SW480 (cell line): ENCODE results near the gene TLE7.

Source experiments
- DNase-seq: peaks from one replicate; pipeline ENCODE4 v3.0.0-alpha.2; 2016; ENCODE audit warnings: low spot score

TLE7 gene

GRCh38 chr16:71448274-71448866 lies 6.5 kb upstream of the TLE7 start:
- DNase-seq, result no peak

GRCh38 chr16:71443714-71444113 lies 1.9 kb upstream of the TLE7 start:
- DNase-seq, result no peak

GRCh38 chr16:71441348-71442050 lies 355 bp downstream of the TLE7 start:
- DNase-seq, result no peak

DNA sequence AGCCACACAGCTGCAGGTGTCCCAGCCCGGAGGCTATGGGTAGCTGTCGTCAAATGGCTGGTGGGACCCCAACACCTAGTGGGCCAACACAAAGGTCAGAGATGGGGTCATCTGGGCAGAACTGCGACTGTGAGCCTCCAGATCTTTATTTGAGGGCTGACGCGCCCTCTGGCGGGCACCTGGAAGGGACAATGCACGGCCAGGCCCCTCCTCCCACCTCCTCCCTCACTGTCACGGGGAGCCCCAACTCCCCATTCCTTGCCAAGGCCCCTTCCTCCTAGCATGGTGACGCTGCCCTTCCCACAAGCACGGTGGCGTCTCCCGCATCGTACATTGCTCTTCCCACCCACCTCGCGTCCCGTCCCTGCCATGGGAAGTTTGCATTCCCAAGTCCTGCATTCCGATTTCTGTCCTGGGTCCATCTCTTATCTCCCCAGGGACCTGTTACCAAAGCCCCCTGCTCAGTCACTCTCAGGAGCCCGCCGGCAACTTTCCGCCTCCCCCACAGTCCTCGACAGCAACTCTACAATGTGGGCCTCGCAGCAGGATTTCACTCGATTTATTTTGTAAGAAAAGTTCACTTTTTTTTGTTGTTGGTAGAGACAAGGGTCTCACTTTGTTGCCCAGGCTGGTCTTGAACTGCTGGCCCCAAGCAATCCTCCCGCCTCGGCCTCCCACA lies 1.0 kb downstream of the TLE7 start:
- DNase-seq, result no peak

GRCh38 chr16:71439523-71439922 lies 2.3 kb downstream of the TLE7 start:
- DNase-seq, result no peak

- no peak for DNase-seq
These were observed 5.4 kb downstream of the TLE7 start for GRCh38 chr16:71436473-71436872.

DNA sequence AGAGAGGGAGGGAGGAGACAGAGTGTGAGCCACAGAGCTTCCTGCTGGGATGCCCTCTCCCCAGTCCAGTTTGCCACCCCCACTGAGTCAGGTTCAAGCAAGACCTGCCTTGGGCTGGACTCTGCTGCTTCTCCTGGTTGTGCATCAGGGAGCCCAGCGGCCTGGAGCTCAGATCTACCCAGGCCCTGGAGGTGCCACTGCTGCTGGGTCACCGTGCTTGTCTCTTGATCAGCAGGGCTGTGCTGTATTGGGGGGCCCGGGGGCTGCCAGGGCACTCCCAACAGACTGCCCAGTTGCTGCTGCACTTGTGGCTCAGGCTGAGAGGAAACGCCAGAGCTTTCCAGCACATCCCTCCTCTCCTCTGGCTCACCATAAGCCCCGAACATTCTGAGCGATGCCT lies 8.9 kb downstream of the TLE7 start:
- DNase-seq, result no peak

GRCh38 chr16:71431991-71432390 lies 9.9 kb downstream of the TLE7 start:
- no peak for DNase-seq

GRCh38 chr16:71431176-71431575 lies 10.7 kb downstream of the TLE7 start:
- no peak for DNase-seq

DNA sequence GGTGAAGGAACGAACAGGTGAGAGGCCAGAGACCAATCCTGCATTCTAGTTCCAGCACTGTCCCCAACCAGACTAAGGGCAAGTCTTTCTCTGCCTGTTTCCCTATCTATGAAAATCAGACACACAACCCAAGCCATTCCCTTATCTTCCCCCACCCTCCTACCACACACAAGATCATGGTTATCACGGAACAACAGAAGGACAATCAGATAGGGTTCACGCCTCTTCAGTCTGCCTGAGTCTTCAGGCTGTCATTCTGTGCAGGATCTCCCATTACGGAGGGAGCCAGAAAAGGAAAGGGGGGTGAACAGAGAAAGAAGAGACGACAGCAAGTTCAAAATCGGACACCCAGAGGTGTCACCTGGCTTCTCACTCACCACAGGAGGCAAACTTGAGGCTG lies 11.1 kb downstream of the TLE7 start:
- DNase-seq, result no peak

GRCh38 chr16:71429581-71429980 lies 12.3 kb downstream of the TLE7 start:
- DNase-seq, result no peak

GRCh38 chr16:71428883-71429282 lies 13.0 kb downstream of the TLE7 start:
- DNase-seq, result no peak

- DNase-seq, result no peak
These were observed 13.5 kb downstream of the TLE7 start for GRCh38 chr16:71428385-71428784.

DNA sequence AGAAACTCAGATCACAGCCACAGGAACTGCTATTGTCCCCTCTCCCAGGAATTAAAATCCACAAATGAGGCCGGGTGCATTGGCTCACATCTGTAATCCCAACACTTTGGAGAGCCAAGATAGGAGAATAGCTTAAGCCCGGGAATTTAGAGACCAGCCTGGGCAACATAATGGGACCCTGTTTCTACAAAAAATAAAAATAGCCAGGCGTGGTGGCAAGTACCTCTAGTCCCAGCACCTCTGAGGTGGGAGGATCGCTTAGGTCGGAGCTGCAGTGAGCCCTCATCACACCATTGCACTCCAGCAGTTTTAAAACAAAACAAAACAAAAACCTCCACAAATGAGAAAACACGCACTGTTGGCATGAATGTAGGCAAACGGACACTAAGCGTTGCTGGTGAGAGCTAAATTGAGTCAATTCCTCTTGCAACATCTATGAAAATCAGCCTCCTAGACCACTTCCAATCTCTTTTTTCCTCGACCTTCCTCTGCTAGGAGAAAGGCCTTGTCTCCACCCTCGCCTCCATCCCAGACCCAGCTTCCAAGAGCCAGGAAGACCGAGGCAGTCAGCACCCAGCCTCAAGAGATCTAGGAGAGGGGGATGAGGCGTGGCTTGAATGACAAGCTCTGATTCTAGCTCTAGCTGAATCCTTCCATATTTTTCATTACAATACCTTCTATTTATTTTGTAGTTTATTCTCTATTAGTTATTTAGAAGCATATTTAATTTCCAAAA lies 14.8 kb downstream of the TLE7 start:
- DNase-seq, result no peak

- no peak for DNase-seq
These were observed 15.6 kb downstream of the TLE7 start for GRCh38 chr16:71426069-71426879.

- no peak for DNase-seq
These were observed 16.1 kb downstream of the TLE7 start for GRCh38 chr16:71425746-71426068.

- no peak for DNase-seq
These were observed 17.2 kb downstream of the TLE7 start for GRCh38 chr16:71424626-71425025.

- DNase-seq, result no peak
These were observed 18.0 kb downstream of the TLE7 start for GRCh38 chr16:71423865-71424264.

DNA sequence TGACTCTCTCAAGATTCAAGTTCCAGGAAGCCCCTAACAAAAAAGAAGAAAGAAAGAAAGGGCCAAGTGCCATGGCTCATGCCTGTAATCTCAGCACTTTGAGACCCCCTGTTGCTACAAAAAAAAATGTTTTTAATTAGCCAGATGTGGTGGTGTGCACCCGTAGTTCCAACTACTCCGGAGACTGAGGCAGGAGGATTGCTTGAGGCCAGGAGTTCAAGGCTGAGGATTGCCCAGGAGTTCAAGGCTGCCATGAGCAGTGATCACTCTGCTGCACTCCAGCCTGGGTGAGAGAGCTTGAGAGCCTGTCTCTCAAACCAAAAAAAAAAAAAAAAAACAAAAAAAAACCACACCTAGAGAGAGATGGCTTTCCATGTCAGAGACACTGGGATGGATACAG lies 18.8 kb downstream of the TLE7 start:
- DNase-seq, result no peak

DNA sequence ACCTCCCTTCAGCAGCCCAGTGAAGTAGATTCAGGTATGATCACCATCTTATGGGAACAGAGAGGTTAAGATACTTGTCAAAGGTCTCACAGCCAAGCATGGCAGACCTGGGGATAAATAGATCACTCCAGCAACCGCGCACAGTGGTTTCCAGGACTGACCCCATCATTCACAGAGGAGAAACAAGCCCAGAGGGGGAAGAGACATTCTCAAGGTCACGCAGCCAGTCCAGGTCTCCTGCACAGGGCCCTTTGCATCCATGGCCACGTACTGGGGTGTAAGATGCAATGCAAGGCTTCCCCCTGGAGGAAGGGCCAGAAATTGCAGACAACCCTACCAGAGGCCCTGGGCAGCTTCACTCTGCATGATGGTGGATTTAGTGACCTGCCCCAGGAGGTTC lies 19.9 kb downstream of the TLE7 start:
- peak; percentile 23 for DNase-seq

GRCh38 chr16:71414038-71414437 lies 27.8 kb downstream of the TLE7 start:
- no peak for DNase-seq

DNA sequence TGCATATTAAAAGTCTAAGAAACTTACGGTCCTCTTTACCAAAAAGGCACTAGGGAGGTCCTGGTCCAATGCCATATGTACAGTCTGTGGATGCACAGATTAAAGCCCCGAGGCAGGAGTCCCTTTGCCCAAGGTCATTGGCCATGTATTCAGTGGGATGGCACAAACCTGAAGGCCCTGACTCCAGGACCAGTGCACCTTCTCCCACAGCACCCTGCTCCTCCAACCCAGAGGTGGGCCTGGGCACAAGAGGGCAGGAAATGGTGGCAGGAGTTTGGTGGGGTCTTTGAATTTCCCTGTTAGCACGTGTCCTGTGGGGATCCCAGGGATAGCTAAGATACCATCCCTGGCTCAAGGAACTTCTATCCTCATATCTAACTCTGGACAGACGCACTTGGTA lies 28.5 kb downstream of the TLE7 start:
- no peak for DNase-seq
